B cell (primary cell): ENCODE data around the gene C18orf63.

Experiments
- EZH2 ChIP-seq: IDR thresholded peaks from 2 replicates; pipeline ENCODE4 v1.6.1; 2012; ENCODE audit warnings: borderline replicate concordance, low read depth, mild to moderate bottlenecking, moderate library complexity, low read length; ENCODE audit not compliant: insufficient read depth, poor library complexity, severe bottlenecking
- TF ChIP-seq, protein P1 (sequence below): fragments of 200-600 bp; IDR thresholded peaks from one replicate; pipeline ENCODE4 v1.8.0; 2022; ENCODE audit warnings: antibody characterized with exemption, mild to moderate bottlenecking

GRCh38 chr18:74392323-74392722 lies 76.7 kb downstream of the C18orf63 start:
- TF ChIP-seq, protein P1, sequence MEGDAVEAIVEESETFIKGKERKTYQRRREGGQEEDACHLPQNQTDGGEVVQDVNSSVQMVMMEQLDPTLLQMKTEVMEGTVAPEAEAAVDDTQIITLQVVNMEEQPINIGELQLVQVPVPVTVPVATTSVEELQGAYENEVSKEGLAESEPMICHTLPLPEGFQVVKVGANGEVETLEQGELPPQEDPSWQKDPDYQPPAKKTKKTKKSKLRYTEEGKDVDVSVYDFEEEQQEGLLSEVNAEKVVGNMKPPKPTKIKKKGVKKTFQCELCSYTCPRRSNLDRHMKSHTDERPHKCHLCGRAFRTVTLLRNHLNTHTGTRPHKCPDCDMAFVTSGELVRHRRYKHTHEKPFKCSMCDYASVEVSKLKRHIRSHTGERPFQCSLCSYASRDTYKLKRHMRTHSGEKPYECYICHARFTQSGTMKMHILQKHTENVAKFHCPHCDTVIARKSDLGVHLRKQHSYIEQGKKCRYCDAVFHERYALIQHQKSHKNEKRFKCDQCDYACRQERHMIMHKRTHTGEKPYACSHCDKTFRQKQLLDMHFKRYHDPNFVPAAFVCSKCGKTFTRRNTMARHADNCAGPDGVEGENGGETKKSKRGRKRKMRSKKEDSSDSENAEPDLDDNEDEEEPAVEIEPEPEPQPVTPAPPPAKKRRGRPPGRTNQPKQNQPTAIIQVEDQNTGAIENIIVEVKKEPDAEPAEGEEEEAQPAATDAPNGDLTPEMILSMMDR, result no peak
- TF ChIP-seq EZH2, result no peak
